Activated CD8-positive, alpha-beta memory T cell treated with anti-CD3 and anti-CD28 coated beads for 24 hours (primary cell): ENCODE data around the gene ARMC9.
"Not testable (repeated sequence)": the region's sequence is repeated elsewhere in the genome, so short reads cannot be mapped to it uniquely, and the experiment has no call there.

Source experiments
- DNase-seq: peaks from one replicate; pipeline ENCODE4 v3.0.0-alpha.2; 2020

ARMC9 gene

DNA sequence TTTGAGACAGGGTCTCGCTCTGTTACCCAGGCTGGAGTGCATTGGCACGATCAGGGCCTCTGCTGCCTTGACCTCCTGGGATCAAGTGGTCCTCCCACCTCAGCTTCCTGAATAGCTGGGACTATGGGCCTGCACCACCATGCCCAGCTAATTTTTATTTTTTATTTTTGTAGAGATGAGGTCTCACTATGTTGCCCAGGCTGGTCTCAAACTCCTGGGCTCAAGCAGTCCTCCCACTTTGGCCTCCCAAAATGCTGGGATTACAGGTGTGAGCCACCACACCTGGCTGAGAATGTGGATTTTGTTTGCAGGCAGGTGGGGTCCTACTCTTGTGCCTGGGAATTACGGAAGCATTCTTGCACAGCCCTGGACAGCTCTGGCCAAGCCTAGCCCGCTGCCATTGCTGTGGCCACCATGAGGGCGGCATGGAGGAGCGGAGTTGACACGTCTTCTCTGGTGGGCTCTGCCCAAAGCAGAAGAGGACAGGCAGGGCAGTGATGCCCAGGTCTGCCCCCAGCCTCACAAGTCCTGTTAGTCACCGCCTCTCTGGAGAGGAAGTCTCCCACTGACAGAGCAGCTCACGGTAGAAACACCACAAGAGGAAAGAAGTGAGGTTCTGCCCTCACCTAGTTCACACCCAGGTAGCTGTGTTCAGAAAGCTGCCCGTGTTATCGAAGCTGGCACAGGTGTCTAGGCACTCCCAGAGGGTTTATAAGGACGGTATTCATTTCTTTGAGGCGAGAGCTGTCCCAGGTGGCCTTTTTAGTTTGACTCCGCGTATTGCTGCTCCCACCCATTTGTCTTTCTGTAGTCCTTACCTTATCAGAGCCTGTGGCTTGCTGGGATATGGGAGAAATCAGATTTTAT lies 46.2 kb downstream of the ARMC9 start:
- DNase-seq = no peak

DNA sequence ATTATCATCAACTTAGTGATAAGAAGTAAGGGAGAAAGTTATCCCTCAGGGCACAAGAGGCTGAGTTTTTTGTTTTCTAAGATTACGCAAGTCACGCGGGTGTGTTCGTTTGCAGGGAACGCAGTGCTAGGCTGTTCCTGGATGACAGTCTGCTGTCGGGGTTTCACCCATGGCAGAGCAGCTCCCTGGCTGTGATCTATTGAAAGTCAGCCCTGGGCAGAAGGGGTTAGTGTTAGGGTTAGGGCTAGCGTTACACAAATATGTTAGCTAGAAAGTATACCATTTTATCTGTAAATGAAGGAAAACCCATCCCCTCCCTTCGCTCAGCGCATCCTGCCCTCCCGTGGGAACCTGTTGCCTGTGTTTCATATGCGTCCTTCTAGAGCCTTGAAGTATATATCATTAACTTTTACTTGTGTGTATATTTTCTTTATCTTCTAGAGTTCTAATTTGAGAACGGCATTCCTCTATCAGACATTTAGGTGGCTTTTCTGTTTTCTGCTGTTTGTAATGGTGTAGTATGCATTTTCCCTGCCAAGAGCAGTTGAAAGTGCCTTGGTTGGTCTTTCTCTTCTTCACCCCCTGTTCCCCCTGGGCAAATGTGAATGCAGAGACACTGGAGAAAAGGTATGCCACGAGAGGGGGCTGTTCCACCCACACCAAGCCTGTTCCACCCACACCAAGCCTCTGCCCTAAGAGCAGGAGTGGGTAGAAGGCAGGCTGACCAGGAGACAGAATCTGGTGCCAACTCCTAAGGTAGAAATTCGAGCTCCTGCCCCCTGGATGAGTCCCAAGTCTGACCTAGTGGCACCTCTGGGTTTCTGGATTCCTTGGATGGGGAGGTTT lies 47.0 kb downstream of the ARMC9 start:
- DNase-seq = no peak

GRCh38 chr2:231246171-231246842 lies 47.9 kb downstream of the ARMC9 start:
- DNase-seq = no peak

- DNase-seq = no peak
Measured at GRCh38 chr2:231250146-231250545, 51.7 kb downstream of the ARMC9 start.

DNA sequence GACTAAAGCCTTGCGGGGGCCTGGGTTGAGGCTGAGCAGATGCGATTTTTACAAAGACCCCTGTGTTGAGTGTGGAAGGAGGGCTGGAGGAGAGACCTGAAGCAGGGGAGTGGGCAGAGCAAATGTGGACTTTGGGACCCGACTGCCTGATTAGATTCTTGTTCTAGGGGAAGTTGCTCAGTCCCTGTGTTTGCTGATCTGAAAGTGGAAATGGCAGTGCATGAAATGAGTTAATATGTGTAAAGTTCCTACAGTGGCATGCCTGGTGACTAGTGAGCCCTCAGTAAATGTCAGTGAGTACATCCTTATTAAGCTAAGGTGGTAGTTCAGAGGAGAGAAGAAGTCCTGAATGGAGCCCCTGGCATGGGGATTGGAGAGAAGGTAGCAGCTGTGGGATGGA lies 52.3 kb downstream of the ARMC9 start:
- no peak for DNase-seq

GRCh38 chr2:231253292-231253691 lies 54.9 kb downstream of the ARMC9 start:
- not testable (repeated sequence) for DNase-seq

GRCh38 chr2:231256494-231256893 lies 58.1 kb downstream of the ARMC9 start:
- DNase-seq = no peak

DNA sequence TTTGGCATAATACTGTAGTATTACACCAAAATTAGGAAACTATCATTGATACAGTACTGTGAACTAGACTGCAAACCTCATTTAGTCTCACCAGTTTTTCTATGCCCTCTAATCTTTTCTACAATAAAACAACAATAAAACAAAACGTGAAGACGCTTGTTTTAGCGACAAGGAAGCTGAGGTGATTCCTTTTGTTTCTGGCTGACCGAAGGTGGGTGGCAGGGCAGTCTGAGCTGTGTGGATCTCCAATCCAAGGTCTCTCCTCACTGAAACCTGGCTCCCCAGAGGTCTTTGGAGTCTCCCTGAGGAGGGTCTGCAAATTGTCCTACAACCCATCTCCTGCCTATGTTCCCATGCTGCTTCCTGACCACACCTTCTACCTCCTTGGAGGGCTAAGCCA lies 59.3 kb downstream of the ARMC9 start:
- DNase-seq = no peak

GRCh38 chr2:231258701-231259100 lies 60.3 kb downstream of the ARMC9 start:
- no peak for DNase-seq

DNA sequence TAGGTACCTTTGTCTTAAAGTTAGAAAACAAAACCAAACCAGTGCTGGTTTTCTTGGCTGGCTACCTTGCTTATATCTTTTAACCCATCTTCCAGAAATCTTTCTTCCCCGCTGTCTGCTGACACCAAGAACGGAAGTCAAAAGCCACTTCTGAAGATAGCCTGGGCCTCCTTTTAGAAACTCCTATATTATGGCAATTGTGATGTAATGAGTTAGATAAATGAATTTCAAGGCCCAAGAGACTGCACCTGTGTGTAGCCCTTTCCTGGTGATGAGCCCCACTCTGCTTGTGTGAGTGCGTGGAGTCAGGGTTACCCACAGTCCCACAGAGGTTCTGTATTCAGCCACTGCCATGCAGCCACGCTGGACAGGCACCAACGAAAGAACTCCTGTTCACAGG lies 60.7 kb downstream of the ARMC9 start:
- DNase-seq = no peak

- DNase-seq = no peak
Measured at GRCh38 chr2:231260442-231261208, 62.2 kb downstream of the ARMC9 start.

GRCh38 chr2:231263118-231263831 lies 64.8 kb downstream of the ARMC9 start:
- DNase-seq = no peak

GRCh38 chr2:231270221-231271114 lies 72.0 kb downstream of the ARMC9 start:
- no peak for DNase-seq

DNA sequence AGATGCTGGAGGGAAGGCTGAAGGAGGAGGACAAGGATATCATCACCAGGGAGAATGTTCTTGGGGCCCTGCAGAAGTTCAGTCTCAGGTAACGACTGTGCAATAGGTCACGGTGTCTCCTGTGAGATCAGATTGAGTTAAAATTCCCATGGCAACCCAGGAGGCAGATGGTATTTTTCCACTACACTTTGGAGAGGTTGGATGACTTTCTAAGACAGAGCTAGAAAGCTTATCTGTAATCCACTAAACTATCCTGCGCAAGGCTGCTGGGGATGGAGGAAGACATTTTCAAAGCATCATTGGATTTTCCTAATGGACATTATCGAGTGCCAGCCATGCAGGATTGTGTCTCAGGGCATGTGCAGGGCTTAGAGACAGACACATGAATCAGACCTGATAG lies 74.6 kb downstream of the ARMC9 start:
- DNase-seq = no peak

- DNase-seq = no peak
Measured at GRCh38 chr2:231276987-231277386, 78.6 kb downstream of the ARMC9 start.

- no peak for DNase-seq
Measured at GRCh38 chr2:231277962-231278361, 79.5 kb downstream of the ARMC9 start.

DNA sequence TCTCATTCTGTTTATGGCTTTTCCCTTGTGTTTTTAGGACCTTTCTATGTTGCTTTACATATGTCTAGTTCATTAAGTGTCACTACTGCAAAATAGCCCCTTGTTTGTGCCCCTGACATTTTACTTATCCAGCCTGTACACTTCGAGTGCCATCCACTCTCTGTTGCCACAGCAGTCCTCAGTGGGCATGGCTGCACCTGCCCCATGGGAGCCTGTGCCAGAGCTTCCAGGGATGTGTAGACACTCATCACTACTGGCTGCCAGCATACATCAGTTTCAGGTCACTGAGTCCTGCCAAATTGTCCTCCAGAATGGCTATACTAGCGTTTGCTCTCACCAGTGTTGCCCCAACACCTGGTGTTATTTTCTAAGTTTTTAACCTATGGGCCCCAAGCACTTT lies 80.4 kb downstream of the ARMC9 start:
- DNase-seq = no peak

- no peak for DNase-seq
Measured at GRCh38 chr2:231280846-231281245, 82.4 kb downstream of the ARMC9 start.

DNA sequence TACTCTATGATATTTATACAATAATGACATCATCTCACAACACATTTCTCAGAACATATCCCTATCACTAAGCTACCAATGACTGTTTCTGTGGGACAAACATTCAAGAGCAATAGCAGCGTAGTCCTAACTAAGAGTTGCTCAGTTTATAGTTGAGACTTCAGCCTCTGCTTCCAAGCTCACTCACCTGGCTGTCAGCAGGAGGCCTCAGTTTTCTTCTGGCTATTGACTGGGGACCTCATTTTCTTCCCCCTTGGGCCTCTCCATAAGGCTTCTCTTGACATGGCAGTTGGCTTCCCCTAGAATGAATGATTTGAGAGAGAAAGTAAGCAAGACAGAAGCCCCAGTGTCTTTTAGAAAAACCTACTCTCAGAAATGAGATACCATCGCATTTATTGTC lies 85.9 kb downstream of the ARMC9 start:
- DNase-seq = no peak

DNA sequence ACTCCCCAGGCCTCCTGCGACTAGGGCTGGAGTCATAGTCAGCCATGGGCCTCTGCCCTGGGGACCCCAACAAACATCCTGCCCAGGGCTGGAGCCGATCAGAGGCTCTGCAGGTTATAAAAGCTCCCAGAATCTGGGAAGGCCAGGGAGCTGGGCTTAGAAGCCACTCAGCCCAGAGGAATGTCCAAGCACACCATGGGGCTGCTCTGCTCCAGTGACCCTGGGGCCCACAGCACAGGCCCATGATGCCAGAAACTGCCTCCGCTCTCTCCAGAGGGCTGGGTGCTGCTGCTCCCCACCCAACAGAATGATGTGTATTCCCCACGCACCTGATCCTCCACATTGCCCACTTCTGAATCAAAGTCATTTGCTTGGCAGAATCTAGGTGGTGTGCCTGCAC lies 88.5 kb downstream of the ARMC9 start:
- no peak for DNase-seq

DNA sequence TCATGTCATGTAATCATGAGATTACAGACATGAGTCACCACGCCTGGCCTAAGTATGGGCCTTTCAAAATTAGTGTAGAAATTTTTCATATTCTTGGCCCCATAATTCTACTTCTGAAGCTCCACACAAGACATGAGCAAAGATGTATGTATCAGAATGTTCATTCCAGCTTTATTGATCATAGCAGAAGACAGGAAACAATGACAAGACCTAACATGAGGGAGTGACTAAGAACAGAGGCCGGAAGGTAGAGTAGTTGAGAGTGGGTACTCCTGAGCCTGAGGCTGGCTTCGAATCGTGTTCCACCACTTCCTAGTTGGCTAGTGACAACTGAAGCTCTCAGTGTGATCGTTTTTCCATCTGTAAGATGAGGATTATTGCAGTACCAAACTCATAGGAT lies 89.3 kb downstream of the ARMC9 start:
- DNase-seq = no peak
